HG03060 (cell line): Measurements from ENCODE around the gene CTIF.

ENCODE experiments used
- ATAC-seq: cut with Tn5 transposase; IDR thresholded peaks from one replicate; pipeline ENCODE4 v1.9.1; 2021; ENCODE audit warnings: low read depth, moderate number of reproducible peaks; ENCODE audit not compliant: unreplicated experiment

CTIF gene

GRCh38 chr18:48531908-48532307, 6.9 kb upstream of the CTIF start:
- ATAC-seq: no peak

GRCh38 chr18:48533340-48534070, 5.3 kb upstream of the CTIF start:
- no peak for ATAC-seq

- ATAC-seq: no peak
These were observed 4.5 kb upstream of the CTIF start for GRCh38 chr18:48534364-48534763.

- no peak for ATAC-seq
These were observed 2.9 kb upstream of the CTIF start for GRCh38 chr18:48535956-48536355.

GRCh38 chr18:48536516-48536915, 2.3 kb upstream of the CTIF start:
- ATAC-seq: no peak

- no peak for ATAC-seq
These were observed 797 bp downstream of the CTIF start for GRCh38 chr18:48539406-48540250.

- ATAC-seq: no peak
These were observed 1.6 kb downstream of the CTIF start for GRCh38 chr18:48540251-48541025.

GRCh38 chr18:48541026-48541746, 2.4 kb downstream of the CTIF start:
- no peak for ATAC-seq

- no peak for ATAC-seq
These were observed 3.0 kb downstream of the CTIF start for GRCh38 chr18:48541747-48542400.

GRCh38 chr18:48542513-48543181, 3.8 kb downstream of the CTIF start:
- no peak for ATAC-seq

GRCh38 chr18:48543228-48543627, 4.4 kb downstream of the CTIF start:
- no peak for ATAC-seq

GRCh38 chr18:48544116-48544515, 5.3 kb downstream of the CTIF start:
- ATAC-seq: no peak

GRCh38 chr18:48544661-48545415, 6.0 kb downstream of the CTIF start:
- ATAC-seq: no peak

GRCh38 chr18:48545757-48546321, 7.0 kb downstream of the CTIF start:
- no peak for ATAC-seq

GRCh38 chr18:48546396-48546795, 7.6 kb downstream of the CTIF start:
- no peak for ATAC-seq

- ATAC-seq: no peak
These were observed 8.7 kb downstream of the CTIF start for GRCh38 chr18:48547531-48547981.

- ATAC-seq: no peak
These were observed 9.4 kb downstream of the CTIF start for GRCh38 chr18:48548011-48548771.

- ATAC-seq: no peak
These were observed 10.1 kb downstream of the CTIF start for GRCh38 chr18:48548921-48549320.
